Activated T-cell treated with anti-CD3 and anti-CD28 coated beads, Interleukin-2, amount 50 U/mL, for 24 hours (primary cell): ENCODE data around the gene RAI1.
"Not testable (repeated sequence)": the region's sequence is repeated elsewhere in the genome, so short reads cannot be mapped to it uniquely, and the experiment has no call there.

Experiments used
- DNase-seq: peaks from one replicate; pipeline ENCODE4 v3.0.0-alpha.2; 2020
- H3K27ac Mint-ChIP-seq: 2 replicates; pipeline ENCODE4 v1.8.0; 2020; ENCODE audit warnings: mild to moderate bottlenecking, mixed read lengths
- H3K27me3 Mint-ChIP-seq: 2 replicates; pipeline ENCODE4 v1.8.0; 2020; ENCODE audit warnings: mixed read lengths
- H3K36me3 Mint-ChIP-seq: 2 replicates; pipeline ENCODE4 v1.8.0; 2020; ENCODE audit warnings: low read depth, mixed read lengths
- H3K4me1 Mint-ChIP-seq: 2 replicates; pipeline ENCODE4 v1.8.0; 2020; ENCODE audit warnings: low read depth, mixed read lengths
- H3K4me3 Mint-ChIP-seq: 2 replicates; pipeline ENCODE4 v1.8.0; 2020; ENCODE audit warnings: mild to moderate bottlenecking, moderate library complexity, mixed read lengths
- H3K9me3 Mint-ChIP-seq: 2 replicates; pipeline ENCODE4 v1.8.0; 2020; ENCODE audit warnings: mixed read lengths

The RAI1 gene

DNA sequence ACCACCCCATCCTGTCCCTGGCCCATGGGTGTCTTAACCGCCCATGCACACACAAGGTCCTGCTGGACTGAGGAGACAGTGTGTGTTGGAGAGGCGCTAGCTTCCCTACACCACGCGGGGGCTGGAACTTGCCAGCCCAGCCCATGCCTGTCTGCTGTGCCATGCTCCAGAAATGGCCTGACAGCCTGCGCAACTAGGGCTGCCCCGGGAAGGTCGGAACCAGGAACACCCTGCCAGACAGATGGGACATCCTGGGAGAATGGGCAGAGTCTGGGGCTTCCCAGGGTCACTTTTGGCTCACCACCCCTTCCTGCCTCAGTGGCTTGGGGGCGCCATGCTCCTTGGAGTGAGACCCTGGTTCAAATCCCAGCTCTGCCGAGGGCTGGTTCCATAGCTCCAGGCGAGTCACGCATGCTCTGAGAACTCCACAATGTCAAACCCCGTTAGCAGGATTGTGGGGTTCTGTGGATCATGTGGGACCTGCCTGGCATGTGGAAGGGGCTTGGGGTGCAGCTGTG is 119.3 kb downstream of the RAI1 start:
- Mint-ChIP-seq H3K4me1 (no peaks in the 10 kb centered on the region), H3K9me3 (no peaks in the 10 kb centered on the region), H3K36me3 (peaks cover 41% of the 10 kb centered on the region), H3K4me3 (no peak overlapping the region), H3K27me3 (no peaks in the 10 kb centered on the region), H3K27ac (no peak overlapping the region)
- no peak for DNase-seq

DNA sequence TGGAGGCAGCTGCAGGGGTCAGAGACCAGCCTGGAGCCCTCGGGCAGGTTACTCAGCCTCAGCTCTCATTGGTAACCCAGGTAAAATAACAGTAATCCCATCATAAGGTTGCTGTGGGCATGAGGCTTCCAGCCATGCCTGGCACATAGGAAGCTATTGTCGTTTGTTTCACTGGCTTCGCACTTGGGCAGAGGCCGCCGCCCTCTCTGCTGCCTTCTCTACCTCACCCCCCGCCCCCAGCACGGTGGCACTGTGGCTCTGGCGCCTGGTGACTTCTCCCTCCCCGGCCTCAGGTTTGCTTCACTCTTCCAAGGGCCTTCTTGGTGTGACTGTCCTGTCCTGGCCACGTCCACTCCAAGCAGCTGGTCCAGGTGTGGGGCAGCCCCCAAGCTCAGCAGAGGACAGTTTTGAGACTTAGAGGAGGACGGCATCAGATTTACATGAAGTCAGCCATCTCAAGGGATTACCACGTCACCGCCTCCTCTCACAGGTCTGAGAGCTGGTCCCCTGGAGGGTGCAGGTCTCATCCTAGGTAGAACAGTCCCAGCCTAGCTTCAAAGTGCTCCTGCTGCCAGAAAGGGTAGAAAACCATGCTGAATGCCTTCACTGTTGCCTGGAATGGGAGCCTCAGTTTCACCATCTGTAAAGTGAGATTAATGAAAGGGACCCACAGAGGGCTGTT is 120.7 kb downstream of the RAI1 start:
- DNase-seq, result no peak
- no peak overlapping the region for H3K4me3 Mint-ChIP-seq
- H3K36me3 Mint-ChIP-seq, result peaks cover 35% of the 10 kb centered on the region
- peak overlapping the region; percentile 40 for H3K27ac Mint-ChIP-seq
- H3K9me3 Mint-ChIP-seq, result no peaks in the 10 kb centered on the region
- no peaks in the 10 kb centered on the region for H3K27me3 Mint-ChIP-seq
- no peaks in the 10 kb centered on the region for H3K4me1 Mint-ChIP-seq

DNA sequence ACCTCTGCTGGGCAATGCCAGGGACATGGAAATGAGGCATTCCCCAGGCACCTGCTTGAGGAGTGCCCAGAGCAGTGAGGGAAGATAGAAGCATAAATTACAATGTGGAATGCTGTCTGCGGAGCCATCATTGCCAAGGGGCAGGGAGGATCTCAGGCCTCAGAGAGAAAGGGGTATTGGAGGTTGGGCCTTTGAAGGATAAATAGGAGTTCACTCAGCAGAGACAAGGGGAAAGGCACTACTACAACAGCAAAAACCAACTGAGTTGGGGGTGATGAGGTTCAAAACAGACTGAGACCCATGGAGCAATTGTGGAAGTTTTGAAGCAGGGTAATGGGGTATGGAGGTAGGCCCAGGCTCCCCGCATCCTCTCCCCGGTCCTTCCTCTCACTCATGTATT is 122.7 kb downstream of the RAI1 start:
- DNase-seq, result no peak
- no peaks in the 10 kb centered on the region for H3K9me3 Mint-ChIP-seq
- peaks cover 5% of the 10 kb centered on the region for H3K4me1 Mint-ChIP-seq
- H3K36me3 Mint-ChIP-seq, result peaks cover 29% of the 10 kb centered on the region
- H3K27ac Mint-ChIP-seq, result no peak overlapping the region
- H3K27me3 Mint-ChIP-seq, result no peaks in the 10 kb centered on the region
- no peak overlapping the region for H3K4me3 Mint-ChIP-seq

DNA sequence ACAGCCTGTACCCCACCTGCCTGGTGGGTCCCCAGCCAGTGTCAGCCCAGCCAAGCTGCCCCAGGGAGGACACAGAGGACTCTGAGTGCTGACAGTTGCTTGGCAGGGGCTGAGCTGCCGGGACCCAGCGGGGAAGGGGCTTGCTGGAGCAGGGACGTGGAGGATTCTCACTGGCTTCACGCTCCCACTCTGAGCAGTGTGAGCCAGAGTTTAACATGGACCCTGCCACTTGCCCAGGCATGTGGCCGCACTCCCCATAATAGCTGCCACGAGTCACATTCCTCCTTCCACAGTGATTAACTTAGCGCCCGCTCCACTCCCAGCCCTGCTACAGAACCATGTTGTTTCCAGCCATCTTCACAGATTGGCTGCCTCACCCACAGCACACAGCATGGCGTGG is 124.3 kb downstream of the RAI1 start:
- Mint-ChIP-seq H3K4me1 (peaks cover 8% of the 10 kb centered on the region), H3K27me3 (no peaks in the 10 kb centered on the region), H3K36me3 (peaks cover 29% of the 10 kb centered on the region), H3K27ac (peak overlapping the region; percentile 53), H3K4me3 (no peak overlapping the region), H3K9me3 (no peaks in the 10 kb centered on the region)
- DNase-seq, result no peak

DNA sequence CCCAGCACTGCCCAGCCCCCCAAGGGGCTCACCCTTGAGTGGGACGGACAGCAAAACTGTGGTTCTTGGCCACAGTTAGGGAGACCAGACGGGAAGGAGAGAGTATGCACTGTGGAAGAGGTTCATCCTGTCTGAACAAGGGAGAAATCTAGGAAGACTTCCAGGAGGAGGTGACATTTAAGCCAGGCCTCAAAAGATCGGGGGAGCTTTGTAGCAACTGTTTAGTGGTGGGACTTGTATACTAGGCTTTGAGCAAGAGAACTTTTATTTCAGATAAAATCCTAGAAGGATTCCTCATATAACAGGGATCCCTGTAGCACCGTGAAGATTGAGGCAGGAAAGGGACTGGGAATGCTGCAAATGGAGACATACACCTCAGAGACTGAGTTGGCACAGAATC is 124.8 kb downstream of the RAI1 start:
- Mint-ChIP-seq H3K4me1 (peaks cover 8% of the 10 kb centered on the region), H3K4me3 (no peak overlapping the region), H3K27ac (peak overlapping the region; percentile 51), H3K27me3 (no peaks in the 10 kb centered on the region), H3K9me3 (no peaks in the 10 kb centered on the region), H3K36me3 (peaks cover 33% of the 10 kb centered on the region)
- DNase-seq, result no peak

DNA sequence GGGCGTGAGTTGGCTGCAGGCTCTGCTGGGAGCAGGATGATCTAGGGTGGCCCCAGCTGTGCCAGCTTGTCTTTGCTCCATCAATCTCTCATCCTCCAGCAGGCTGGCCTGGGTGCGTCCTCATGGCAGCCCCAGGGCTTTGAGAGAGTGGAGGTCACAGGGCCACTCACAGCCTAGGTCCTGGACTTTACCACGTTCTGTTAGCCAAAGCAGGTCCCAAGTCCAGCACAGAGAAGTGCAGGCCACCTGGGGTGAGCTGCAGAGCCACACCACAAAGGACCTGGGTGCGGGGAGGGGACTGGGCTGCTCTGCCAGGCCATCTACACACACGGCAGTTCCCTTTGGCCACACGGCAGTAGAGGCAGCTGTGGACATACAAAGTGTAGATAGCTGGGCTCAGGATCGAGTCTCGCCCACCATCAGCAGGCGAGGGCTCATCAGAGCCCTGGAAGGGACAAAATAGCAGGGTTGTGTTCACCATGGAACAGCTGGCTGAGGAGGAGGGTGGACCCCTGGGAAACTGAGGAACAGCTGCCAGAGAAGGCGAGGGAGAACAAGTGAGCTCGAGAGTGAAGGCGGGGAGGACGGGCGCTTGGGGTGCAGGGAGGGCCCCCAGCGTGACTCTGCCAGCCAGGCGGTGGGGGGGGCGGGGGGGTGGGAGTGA is 125.5 kb downstream of the RAI1 start:
- Mint-ChIP-seq H3K27me3 (no peaks in the 10 kb centered on the region), H3K4me3 (no peak overlapping the region), H3K27ac (peak overlapping the region; percentile 60), H3K4me1 (peaks cover 10% of the 10 kb centered on the region), H3K9me3 (no peaks in the 10 kb centered on the region), H3K36me3 (peaks cover 39% of the 10 kb centered on the region)
- DNase-seq, result no peak

DNA sequence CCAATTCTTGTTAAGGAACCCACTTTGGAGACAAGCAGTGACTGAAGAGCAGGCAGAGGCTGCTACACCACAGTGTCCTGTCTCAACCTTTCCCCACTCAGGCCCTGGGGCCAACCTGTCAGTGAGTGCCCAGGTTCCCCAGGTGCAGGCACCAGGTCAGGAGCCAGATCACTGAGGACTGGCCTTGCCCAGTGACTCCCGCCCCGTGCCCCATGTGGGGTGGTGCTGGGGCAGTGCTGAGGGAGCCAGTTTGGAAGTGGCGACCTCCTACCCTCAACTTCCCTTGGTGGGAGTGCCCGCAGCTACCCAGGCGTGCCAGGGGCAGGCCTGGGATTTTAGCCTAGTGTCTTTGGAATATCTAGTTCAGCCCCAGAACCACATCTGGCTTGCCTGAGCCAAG is 126.2 kb downstream of the RAI1 start:
- H3K27ac Mint-ChIP-seq, result peak overlapping the region; percentile 47

DNA sequence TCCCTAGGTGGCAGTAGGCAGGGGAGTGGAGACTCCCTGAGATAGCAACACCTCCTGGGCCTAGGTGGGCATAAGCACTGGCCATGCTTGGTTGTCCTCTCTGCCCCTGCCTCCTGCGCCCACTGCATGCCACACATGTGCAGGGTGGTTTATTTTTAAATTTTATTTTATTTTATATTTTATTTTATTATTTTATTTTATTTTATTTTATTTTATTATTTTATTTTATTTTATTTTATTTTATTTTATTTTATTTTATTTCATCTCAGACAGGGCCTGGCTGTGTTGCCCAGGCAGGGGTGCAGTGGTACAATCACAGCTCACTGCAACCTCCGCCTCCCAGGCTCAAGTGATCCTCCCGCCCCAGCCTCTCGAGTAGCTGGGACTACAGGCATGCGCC is 126.9 kb downstream of the RAI1 start:
- DNase-seq, H3K9me3 Mint-ChIP-seq, H3K4me3 Mint-ChIP-seq, H3K27me3 Mint-ChIP-seq: not testable (repeated sequence)
- peaks cover 51% of the 10 kb centered on the region for H3K36me3 Mint-ChIP-seq
- peak overlapping the region; percentile 65 for H3K27ac Mint-ChIP-seq
- H3K4me1 Mint-ChIP-seq, result peaks cover 22% of the 10 kb centered on the region

More for the DNA sequence above, 126.2 kb downstream of the RAI1 start:
- Mint-ChIP-seq H3K4me3 (no peak overlapping the region), H3K27me3 (no peaks in the 10 kb centered on the region), H3K4me1 (peaks cover 17% of the 10 kb centered on the region), H3K9me3 (no peaks in the 10 kb centered on the region), H3K36me3 (peaks cover 46% of the 10 kb centered on the region)
- DNase-seq, result no peak

DNA sequence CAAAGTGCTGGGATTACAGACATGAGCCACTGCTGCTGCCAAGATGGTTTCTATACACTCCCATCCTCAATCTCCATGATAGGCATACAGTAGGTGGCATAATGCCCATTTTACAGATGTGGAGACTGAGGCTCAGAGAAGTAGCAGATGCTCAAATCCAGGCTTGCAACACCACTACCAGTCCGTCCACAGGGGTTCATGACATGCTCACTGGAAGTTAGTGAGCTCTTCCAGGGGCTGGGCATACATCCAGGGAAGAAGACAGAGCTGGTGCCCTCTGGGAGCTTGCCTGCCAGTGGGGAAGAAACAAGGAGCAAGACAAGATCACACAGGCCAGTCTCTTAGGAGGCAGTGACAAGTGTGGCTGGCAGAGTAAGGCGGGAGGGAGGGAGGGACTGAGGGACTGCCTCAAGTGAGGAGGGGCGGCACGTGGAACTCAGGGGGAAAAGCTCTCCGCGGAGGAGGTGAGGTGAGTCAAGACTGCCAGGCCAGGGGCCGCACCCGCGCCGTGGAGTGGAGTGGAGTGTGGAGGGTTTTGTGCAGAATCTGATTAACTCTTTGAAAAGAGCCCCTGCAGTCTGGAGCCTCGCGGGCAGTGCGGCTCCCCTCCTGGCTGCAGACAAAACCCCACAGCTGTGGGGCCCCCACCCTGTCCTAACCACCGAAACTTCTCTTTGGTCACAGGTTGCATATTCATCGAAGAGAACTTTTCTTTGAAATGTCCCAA is 127.6 kb downstream of the RAI1 start:
- no peaks in the 10 kb centered on the region for H3K27me3 Mint-ChIP-seq
- peaks cover 23% of the 10 kb centered on the region for H3K4me1 Mint-ChIP-seq
- no peak overlapping the region for H3K4me3 Mint-ChIP-seq
- no peaks in the 10 kb centered on the region for H3K9me3 Mint-ChIP-seq
- peaks cover 51% of the 10 kb centered on the region for H3K36me3 Mint-ChIP-seq
- DNase-seq, result no peak
- peak overlapping the region; percentile 65 for H3K27ac Mint-ChIP-seq

DNA sequence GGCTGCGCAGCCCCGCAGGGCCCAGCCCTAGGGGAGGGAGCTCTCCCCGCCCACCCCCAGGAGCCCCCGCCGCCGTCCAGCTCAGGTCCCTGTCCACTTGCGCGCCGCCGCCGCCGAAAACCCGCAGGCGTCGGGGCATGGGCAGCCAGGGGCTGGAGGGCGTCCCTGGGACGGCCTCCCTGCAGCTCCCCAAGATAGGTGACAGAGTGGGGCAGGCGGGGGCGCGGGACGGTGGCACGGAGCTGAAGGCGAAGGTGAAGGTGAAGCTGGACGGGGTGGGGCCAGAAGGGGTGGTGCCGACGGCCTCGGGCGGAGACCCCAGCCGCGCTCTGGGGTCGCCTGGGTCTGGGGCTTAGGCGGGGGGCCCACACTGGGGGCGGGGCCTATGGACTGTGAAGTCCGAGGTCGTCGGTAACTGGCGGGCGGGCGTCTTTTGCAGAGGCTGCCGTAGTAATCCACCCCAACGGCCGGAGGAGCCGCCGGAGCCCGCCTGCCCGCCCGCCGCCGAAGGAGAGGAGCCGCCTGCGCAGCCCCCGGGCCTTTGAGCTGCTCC is 128.3 kb downstream of the RAI1 start:
- Mint-ChIP-seq H3K4me1 (peaks cover 23% of the 10 kb centered on the region), H3K27me3 (no peaks in the 10 kb centered on the region), H3K36me3 (peaks cover 52% of the 10 kb centered on the region), H3K27ac (no peak overlapping the region), H3K9me3 (no peaks in the 10 kb centered on the region), H3K4me3 (no peak overlapping the region)
- DNase-seq, result no peak

DNA sequence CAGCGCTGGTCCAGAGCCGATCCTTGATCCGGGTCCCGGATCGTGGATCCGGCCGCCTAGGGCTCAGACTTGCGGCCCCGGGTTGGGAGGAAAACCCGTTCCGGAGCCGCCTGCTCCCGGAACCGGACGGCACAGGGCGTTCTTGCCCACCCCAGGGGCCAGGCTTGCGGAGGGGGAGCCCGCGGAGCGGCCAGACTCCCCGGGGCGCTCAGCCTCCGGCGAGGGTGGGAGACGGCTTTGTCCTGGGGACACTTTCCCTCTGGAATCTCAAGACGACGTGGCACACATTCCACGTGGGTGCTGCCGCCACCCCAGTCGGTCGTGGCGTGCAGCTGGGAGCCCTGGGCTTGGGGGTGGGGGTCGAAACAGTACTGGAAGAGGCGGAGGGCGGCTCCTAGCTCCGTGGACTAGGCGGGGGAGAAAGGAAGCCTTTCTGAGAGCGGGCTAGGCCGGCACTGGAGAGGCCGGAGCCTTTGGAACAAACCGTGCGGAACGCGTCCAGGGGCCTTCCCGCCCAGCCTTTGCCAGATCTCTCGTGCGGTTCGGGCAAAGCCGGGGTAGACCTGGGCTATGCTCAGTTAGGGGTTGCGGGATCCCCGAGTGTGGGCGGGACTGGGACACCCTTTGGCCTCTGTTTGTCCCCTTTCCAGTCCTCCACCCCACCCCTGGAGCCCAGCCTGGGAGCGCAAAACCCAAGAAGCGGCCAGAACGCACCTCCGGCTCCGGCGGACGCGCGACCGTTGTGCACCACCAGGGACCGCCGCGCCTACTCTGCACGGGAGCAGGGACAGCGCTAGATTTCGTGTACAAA is 129.0 kb downstream of the RAI1 start:
- H3K27me3 Mint-ChIP-seq, result no peaks in the 10 kb centered on the region
- peak overlapping the region; percentile 57 for H3K27ac Mint-ChIP-seq
- H3K4me1 Mint-ChIP-seq, result peaks cover 23% of the 10 kb centered on the region
- peaks cover 55% of the 10 kb centered on the region for H3K36me3 Mint-ChIP-seq
- no peak overlapping the region for H3K4me3 Mint-ChIP-seq
- no peak for DNase-seq
- no peaks in the 10 kb centered on the region for H3K9me3 Mint-ChIP-seq

DNA sequence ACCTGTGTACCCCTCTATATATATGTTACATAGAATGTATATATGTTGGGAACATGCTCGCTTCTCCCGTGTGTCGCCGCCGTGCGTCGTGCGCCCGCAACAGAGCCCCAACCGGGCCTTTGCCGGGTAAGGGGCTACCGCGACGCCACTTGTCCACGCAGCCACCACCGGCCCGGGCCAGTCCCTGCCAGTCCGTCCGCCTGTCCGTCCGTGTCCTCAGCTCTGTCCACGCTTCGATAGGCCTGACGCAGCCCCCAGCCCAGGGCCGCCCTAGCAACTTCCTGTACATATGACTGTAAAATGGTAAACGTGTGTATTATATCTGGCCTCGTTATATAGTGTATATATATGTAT is 129.6 kb downstream of the RAI1 start:
- Mint-ChIP-seq H3K4me1 (peaks cover 23% of the 10 kb centered on the region), H3K9me3 (no peaks in the 10 kb centered on the region), H3K36me3 (peaks cover 56% of the 10 kb centered on the region), H3K27ac (no peak overlapping the region), H3K4me3 (no peak overlapping the region), H3K27me3 (no peaks in the 10 kb centered on the region)
- no peak for DNase-seq

DNA sequence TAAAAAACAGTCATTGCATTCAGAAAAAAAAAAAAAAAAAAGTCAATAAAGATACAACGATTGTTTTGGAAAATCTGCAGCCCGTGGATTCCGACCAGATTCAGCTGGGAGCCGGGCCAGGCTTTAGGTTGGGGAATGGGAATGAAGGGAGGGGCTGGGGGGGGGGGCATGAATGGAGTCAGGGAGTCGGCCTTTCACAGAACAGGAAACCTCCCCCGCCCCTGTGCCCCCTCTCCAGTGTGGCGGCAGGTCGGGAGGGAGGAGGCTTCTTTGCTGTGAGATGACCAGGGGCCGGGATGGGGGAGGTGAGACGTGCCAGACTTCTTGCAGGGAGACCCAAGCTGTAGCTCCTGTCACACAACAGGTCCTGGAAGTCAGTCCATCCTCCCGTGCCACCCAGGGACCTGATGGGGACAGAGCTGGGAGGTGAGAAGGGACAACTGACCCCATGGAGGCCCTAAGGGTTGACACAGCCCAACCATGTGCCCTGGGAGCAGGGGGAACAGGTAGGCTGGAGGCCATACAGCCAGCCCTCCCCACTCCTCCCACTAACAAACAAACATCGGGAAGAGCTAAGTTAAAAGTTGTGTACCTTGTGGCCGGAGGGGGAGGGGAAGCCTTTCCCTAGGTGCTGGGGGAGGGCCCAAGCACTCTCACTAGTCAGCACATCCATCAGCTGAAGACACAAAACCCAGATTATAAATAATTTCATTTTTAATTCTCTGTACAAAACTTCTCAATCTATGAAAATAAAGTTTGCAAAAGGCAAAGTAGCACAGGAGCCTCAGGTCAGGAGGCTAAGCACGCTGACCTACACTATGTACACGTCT is 130.3 kb downstream of the RAI1 start:
- Mint-ChIP-seq H3K4me1 (peaks cover 23% of the 10 kb centered on the region), H3K36me3 (peaks cover 58% of the 10 kb centered on the region), H3K27me3 (no peaks in the 10 kb centered on the region), H3K9me3 (no peaks in the 10 kb centered on the region), H3K4me3 (no peak overlapping the region), H3K27ac (peak overlapping the region; percentile 51)
- no peak for DNase-seq
